H9 (cell line): ENCODE measurements around the gene TSSC4. TPM values are rescaled to one million over a fixed set of nuclear protein-coding genes. Genes with fewer than 3 reads are reported as not detected.

Experiments used
- DNase-seq: peaks from one replicate; pipeline ENCODE4 v3.0.0-alpha.2; 2017
- H2AFZ ChIP-seq: one replicate; pipeline ENCODE4 v1.6.1; 2013; ENCODE audit warnings: mild to moderate bottlenecking, low read length, control low read depth, moderate library complexity
- H2AK5ac ChIP-seq: 2 replicates; pipeline ENCODE4 v1.6.1; 2013; ENCODE audit warnings: low read length, control low read depth, mixed read lengths; ENCODE audit not compliant: insufficient read length
- H2BK120ac ChIP-seq: one replicate; pipeline ENCODE4 v1.6.1; 2013; ENCODE audit warnings: low read depth, mild to moderate bottlenecking, low read length, control low read depth, inconsistent platforms; ENCODE audit not compliant: poor library complexity, severe bottlenecking
- H2BK12ac ChIP-seq: 2 replicates; pipeline ENCODE4 v1.6.1; 2013; ENCODE audit warnings: low read length, control low read depth, mixed read lengths, low read depth; ENCODE audit not compliant: insufficient read length
- H2BK15ac ChIP-seq: 2 replicates; pipeline ENCODE4 v1.6.1; 2013; ENCODE audit warnings: low read depth, low read length, control low read depth
- H2BK20ac ChIP-seq: one replicate; pipeline ENCODE4 v1.6.1; 2013; ENCODE audit warnings: low read depth, mild to moderate bottlenecking, low read length, control low read depth, inconsistent platforms; ENCODE audit not compliant: poor library complexity, severe bottlenecking
- H2BK5ac ChIP-seq: 2 replicates; pipeline ENCODE4 v1.6.1; 2013; ENCODE audit warnings: low read length, control low read depth, mixed read lengths; ENCODE audit not compliant: insufficient read length
- H3K14ac ChIP-seq: 2 replicates; pipeline ENCODE4 v1.6.1; 2013; ENCODE audit warnings: low read length, control low read depth; ENCODE audit not compliant: insufficient read depth
- H3K18ac ChIP-seq: 2 replicates; pipeline ENCODE4 v1.6.1; 2013; ENCODE audit warnings: low read depth, mild to moderate bottlenecking, mixed read lengths, low read length, control low read depth; ENCODE audit not compliant: insufficient read length
- H3K23ac ChIP-seq: 2 replicates; pipeline ENCODE4 v1.6.1; 2013; ENCODE audit warnings: low read length, control low read depth, mixed read lengths, low read depth; ENCODE audit not compliant: insufficient read length
- H3K23me2 ChIP-seq: 2 replicates; pipeline ENCODE4 v1.6.1; 2013; ENCODE audit warnings: low read depth, mild to moderate bottlenecking, mixed read lengths, low read length, control low read depth; ENCODE audit not compliant: insufficient read length, poor library complexity, severe bottlenecking
- H3K27ac ChIP-seq: 2 replicates; pipeline ENCODE4 v1.5.1; 2013; ENCODE audit warnings: low read length, control low read depth, mixed read lengths, low read depth; ENCODE audit not compliant: insufficient read length
- H3K27me3 ChIP-seq: 2 replicates; pipeline ENCODE4 v1.6.1; 2013; ENCODE audit warnings: low read length, control low read depth, inconsistent platforms; ENCODE audit not compliant: insufficient read depth
- H3K4ac ChIP-seq: 2 replicates; pipeline ENCODE4 v1.6.1; 2013; ENCODE audit warnings: low read depth, mild to moderate bottlenecking, control low read depth, inconsistent platforms, low read length, moderate library complexity
- H3K4me1 ChIP-seq: 2 replicates; pipeline ENCODE4 v1.6.1; 2013; ENCODE audit warnings: low read length, control low read depth, inconsistent platforms; ENCODE audit not compliant: insufficient read depth
- H3K4me2 ChIP-seq: 2 replicates; pipeline ENCODE4 v1.6.1; 2013; ENCODE audit warnings: low read length, control low read depth, mixed read lengths; ENCODE audit not compliant: insufficient read length, insufficient read depth
- H3K56ac ChIP-seq: 2 replicates; pipeline ENCODE4 v1.6.1; 2013; ENCODE audit warnings: low read depth, mild to moderate bottlenecking, mixed read lengths, low read length, control low read depth; ENCODE audit not compliant: insufficient read length
- H3K79me1 ChIP-seq: 2 replicates; pipeline ENCODE4 v1.6.1; 2013; ENCODE audit warnings: low read depth, mild to moderate bottlenecking, moderate library complexity, low read length, control low read depth, inconsistent platforms; ENCODE audit not compliant: insufficient read depth, poor library complexity, severe bottlenecking
- H3K79me2 ChIP-seq: 2 replicates; pipeline ENCODE4 v1.6.1; 2013; ENCODE audit warnings: low read length, control low read depth, inconsistent platforms; ENCODE audit not compliant: insufficient read depth
- H3K9ac ChIP-seq: 2 replicates; pipeline ENCODE4 v1.6.1; 2013; ENCODE audit warnings: low read length, control low read depth, mixed read lengths; ENCODE audit not compliant: insufficient read length; ENCODE audit errors: extremely low read depth
- H3K9me3 ChIP-seq: one replicate; pipeline ENCODE4 v1.6.1; 2013; ENCODE audit warnings: low read depth, low read length, inconsistent platforms; ENCODE audit not compliant: control insufficient read depth
- H3T11ph ChIP-seq: one replicate; pipeline ENCODE4 v1.6.1; 2013; ENCODE audit warnings: mild to moderate bottlenecking, low read length, control low read depth, inconsistent platforms
- H4K20me1 ChIP-seq: one replicate; pipeline ENCODE4 v1.6.1; 2013; ENCODE audit not compliant: control insufficient read depth, insufficient read length, insufficient read depth
- H4K5ac ChIP-seq: 2 replicates; pipeline ENCODE4 v1.6.1; 2013; ENCODE audit warnings: low read depth, mild to moderate bottlenecking, mixed read lengths, low read length, control low read depth; ENCODE audit not compliant: insufficient read length
- H4K8ac ChIP-seq: replicated peaks from 2 replicates; pipeline ENCODE4 v1.6.1; 2013; ENCODE audit warnings: low read length, control low read depth, mixed read lengths, low read depth; ENCODE audit not compliant: insufficient read length
- H4K91ac ChIP-seq: 2 replicates; pipeline ENCODE4 v1.6.1; 2013; ENCODE audit warnings: low read depth, mild to moderate bottlenecking, moderate library complexity, mixed read lengths, low read length, control low read depth; ENCODE audit not compliant: insufficient read length
- H3K27ac Mint-ChIP-seq, 3 experiments: 2 replicates in 2 of 3; 3 replicates in 1 of 3; pipeline ENCODE4 v1.8.0; 2020 to 2021; ENCODE audit warnings: mixed read lengths in 3 of 3, mild to moderate bottlenecking in 1 of 3, moderate library complexity in 1 of 3
- H3K27me3 Mint-ChIP-seq: 2 replicates; pipeline ENCODE4 v1.8.0; 2021; ENCODE audit warnings: low read depth, mild to moderate bottlenecking, moderate library complexity, mixed read lengths
- H3K36me3 Mint-ChIP-seq, 3 experiments: 2 replicates in 2 of 3; 3 replicates in 1 of 3; pipeline ENCODE4 v1.8.0; 2020 to 2021; ENCODE audit warnings: low read depth in 3 of 3, mixed read lengths in 3 of 3; ENCODE audit not compliant: insufficient read depth in 1 of 3
- H3K4me1 Mint-ChIP-seq, 2 experiments: 2 replicates each; pipeline ENCODE4 v1.8.0; 2020; ENCODE audit warnings: mixed read lengths in 2 of 2
- H3K4me3 Mint-ChIP-seq, 2 experiments: 2 replicates in 1 of 2; 3 replicates in 1 of 2; pipeline ENCODE4 v1.8.0; 2020 to 2021; ENCODE audit warnings: mild to moderate bottlenecking in 2 of 2, mixed read lengths in 2 of 2, moderate library complexity in 1 of 2
- H3K9me3 Mint-ChIP-seq, 2 experiments: 2 replicates in 1 of 2; 3 replicates in 1 of 2; pipeline ENCODE4 v1.8.0; 2020; ENCODE audit warnings: mild to moderate bottlenecking in 2 of 2, mixed read lengths in 2 of 2, moderate library complexity in 1 of 2
- WGBS: extraction: QIAGEN DNeasy Blood & Tissue Kit; methylation state at CpG from one replicate; pipeline ENCODE4 v1.1.7; 2013; ENCODE audit warnings: missing lambda C conversion rate, low lambda C conversion rate, mixed read lengths; ENCODE audit not compliant: insufficient read length; ENCODE audit errors: extremely low coverage; 5-methylcytosine and 5-hydroxymethylcytosine counted together
- total RNA-seq: library from RNA; stranded (reverse); gene quantifications from 2 replicates; pipeline ENCODE4 v1.2.1, GENCODE V29; 2021
- TF ChIP-seq, protein P1 (sequence below): fragments of 200-600 bp; sonication (generic); conservative IDR thresholded peaks from 3 replicates; pipeline ENCODE4 v1.8.0; 2021; ENCODE audit warnings: antibody characterized with exemption, mild to moderate bottlenecking

Gene TSSC4
- total RNA-seq, 1 experiment from 2014 or later, result 51.0 TPM

GRCh38 chr11:2432628-2433071 lies 32.1 kb downstream of the TSSC4 start:
- no peak overlapping the region for H2AFZ ChIP-seq
- H3T11ph ChIP-seq, result no peak overlapping the region
- H3K23ac ChIP-seq, result no peak overlapping the region
- H4K5ac ChIP-seq, result no peak overlapping the region
- no peak overlapping the region for H3K9ac ChIP-seq
- H3K4ac ChIP-seq, result no peak overlapping the region
- Mint-ChIP-seq H3K27me3 (peaks cover 23% of the 10 kb centered on the region), H3K4me3 (no peak overlapping the region), H3K36me3 (no peaks in the 10 kb centered on the region), H3K27ac (no peak overlapping the region), H3K9me3 (no peaks in the 10 kb centered on the region; a peak in 1 of 5 replicates), H3K4me1 (no peaks in the 10 kb centered on the region)
- H2BK120ac ChIP-seq, result no peak overlapping the region
- no peak overlapping the region for H3K14ac ChIP-seq
- no peaks in the 10 kb centered on the region for H3K9me3 ChIP-seq
- H3K23me2 ChIP-seq, result no peaks in the 10 kb centered on the region
- no peaks in the 10 kb centered on the region for H3K4me1 ChIP-seq
- no peaks in the 10 kb centered on the region for H3K79me2 ChIP-seq
- H2BK15ac ChIP-seq, result no peak overlapping the region
- no peaks in the 10 kb centered on the region for H4K20me1 ChIP-seq
- no peak overlapping the region for H4K91ac ChIP-seq
- no peak overlapping the region for H4K8ac ChIP-seq
- no peak overlapping the region for H2BK5ac ChIP-seq
- no peaks in the 10 kb centered on the region; the same call in 1 of the 2 replicates for H3K27me3 ChIP-seq
- no peak overlapping the region for H3K4me2 ChIP-seq
- no peak overlapping the region for H3K18ac ChIP-seq
- DNase-seq, result no peak
- WGBS, result no CpG with 5 or more reads among the region's 13 CpGs
- H2BK20ac ChIP-seq, result no peak overlapping the region
- H3K79me1 ChIP-seq, result no peaks in the 10 kb centered on the region
- no peak overlapping the region for H3K56ac ChIP-seq
- TF ChIP-seq, protein P1, sequence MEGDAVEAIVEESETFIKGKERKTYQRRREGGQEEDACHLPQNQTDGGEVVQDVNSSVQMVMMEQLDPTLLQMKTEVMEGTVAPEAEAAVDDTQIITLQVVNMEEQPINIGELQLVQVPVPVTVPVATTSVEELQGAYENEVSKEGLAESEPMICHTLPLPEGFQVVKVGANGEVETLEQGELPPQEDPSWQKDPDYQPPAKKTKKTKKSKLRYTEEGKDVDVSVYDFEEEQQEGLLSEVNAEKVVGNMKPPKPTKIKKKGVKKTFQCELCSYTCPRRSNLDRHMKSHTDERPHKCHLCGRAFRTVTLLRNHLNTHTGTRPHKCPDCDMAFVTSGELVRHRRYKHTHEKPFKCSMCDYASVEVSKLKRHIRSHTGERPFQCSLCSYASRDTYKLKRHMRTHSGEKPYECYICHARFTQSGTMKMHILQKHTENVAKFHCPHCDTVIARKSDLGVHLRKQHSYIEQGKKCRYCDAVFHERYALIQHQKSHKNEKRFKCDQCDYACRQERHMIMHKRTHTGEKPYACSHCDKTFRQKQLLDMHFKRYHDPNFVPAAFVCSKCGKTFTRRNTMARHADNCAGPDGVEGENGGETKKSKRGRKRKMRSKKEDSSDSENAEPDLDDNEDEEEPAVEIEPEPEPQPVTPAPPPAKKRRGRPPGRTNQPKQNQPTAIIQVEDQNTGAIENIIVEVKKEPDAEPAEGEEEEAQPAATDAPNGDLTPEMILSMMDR, result no peak
- H2AK5ac ChIP-seq, result no peak overlapping the region
- no peak overlapping the region for H2BK12ac ChIP-seq
- H3K27ac ChIP-seq, result no peak overlapping the region
